K562 (cell line): ENCODE data around the gene SEC16A. TPM values are rescaled to one million over a fixed set of nuclear protein-coding genes. Genes with fewer than 3 reads are reported as not detected.
A peak's percentile ranks its signal among the peaks of the same experiment; 100 is the strongest.

Source experiments
- ATAC-seq: fragments of 200-7000 bp; cut with Tn5 transposase; 3 replicates; pipeline ENCODE4 v1.9.1; 2020; ENCODE audit warnings: moderate library complexity
- BruUV-seq: library from RNA; stranded (reverse); fragments of 400-500 nt; replicated peaks from 2 replicates; lab custom pipeline; 2021; lab: Mats Ljungman, UMichigan
- CTCF ChIA-PET: fragments of 300-600 bp; formaldehyde crosslinking; extraction: SDS; loops from one replicate; lab custom pipeline; 2021; ENCODE audit warnings: low intra/inter-chr PET ratio; lab: Yijun Ruan, JAX
- POLR2A ChIA-PET: fragments of 300-600, 350-650 bp; sonication (Branson Sonifier 250); formaldehyde crosslinking; extraction: SDS; loops from one replicate; lab custom pipeline; 2021; ENCODE audit warnings: antibody characterized with exemption, inconsistent platforms; lab: Yijun Ruan, JAX
- DNase-seq, 4 experiments: peaks; one replicate each; pipeline versions ENCODE4 v3.0.0 to v3.0.0-alpha.2; 2011 to 2018; ENCODE audit warnings: low spot score in 3 of 4, mixed read lengths in 3 of 4; ENCODE audit errors: extremely low read depth in 1 of 4
- FAIRE-seq: peaks from 2 replicates; lab custom pipeline; 2011; peaks lifted over from hg19 to GRCh38; lab: Jason Lieb, UNC
- H2AFZ ChIP-seq: 2 replicates; pipeline ENCODE4 v1.6.0; 2011; ENCODE audit warnings: low read depth, low read length, control low read depth, inconsistent platforms
- H3K27ac ChIP-seq: fragments of 200-600 bp; 3 replicates; pipeline ENCODE4 v1.8.0; 2011; ENCODE audit warnings: low read depth, mild to moderate bottlenecking, control low read depth, inconsistent platforms, low read length, moderate library complexity, mixed read lengths; ENCODE audit errors: extremely low read depth
- H3K27me3 ChIP-seq, 2 experiments: fragments of 300-600 bp in 1 of 2; 2 replicates in 1 of 2; 3 replicates in 1 of 2; pipeline versions ENCODE4 v1.6.0 to v1.8.0; 2011; ENCODE audit warnings: inconsistent platforms in 2 of 2, low read length in 2 of 2, mild to moderate bottlenecking in 1 of 2, mixed read lengths in 1 of 2, moderate library complexity in 1 of 2; ENCODE audit not compliant: control insufficient read depth in 2 of 2, insufficient read depth in 2 of 2
- H3K36me3 ChIP-seq: fragments of 300-600 bp; 3 replicates; pipeline ENCODE4 v1.8.0; 2011; ENCODE audit warnings: mild to moderate bottlenecking, low read length, inconsistent platforms; ENCODE audit not compliant: control insufficient read depth, insufficient read depth
- H3K4me1 ChIP-seq, 2 experiments: fragments of 200-600 bp in 1 of 2; replicated peaks in 1 of 2; 2 replicates in 1 of 2; 3 replicates in 1 of 2; pipeline versions ENCODE4 v1.5.1 to v1.8.0; 2011; ENCODE audit warnings: inconsistent platforms in 2 of 2, low read length in 2 of 2, mild to moderate bottlenecking in 1 of 2, mixed read lengths in 1 of 2, moderate library complexity in 1 of 2; ENCODE audit not compliant: control insufficient read depth in 2 of 2, insufficient read depth in 2 of 2
- H3K4me2 ChIP-seq: 2 replicates; pipeline ENCODE4 v1.6.1; 2011; ENCODE audit warnings: low read length, control low read depth, inconsistent platforms, mixed read lengths; ENCODE audit not compliant: insufficient read depth
- H3K4me3 ChIP-seq: fragments of 200-600 bp; sonication (generic), shearing (Covaris generic); 2 replicates; pipeline ENCODE4 v1.5.1; 2016; ENCODE audit warnings: control low read depth, inconsistent platforms
- H3K79me2 ChIP-seq: fragments of 200-600 bp; 3 replicates; pipeline ENCODE4 v1.8.0; 2011; ENCODE audit warnings: low read length, inconsistent platforms; ENCODE audit not compliant: control insufficient read depth, insufficient read depth
- H3K9ac ChIP-seq, 2 experiments: 2 replicates each; pipeline versions ENCODE4 v1.6.0 to v1.6.1; 2011; ENCODE audit warnings: low read depth in 2 of 2, low read length in 2 of 2, control low read depth in 1 of 2, inconsistent platforms in 1 of 2, mild to moderate bottlenecking in 1 of 2, mixed read lengths in 1 of 2; ENCODE audit not compliant: insufficient read depth in 1 of 2
- H3K9me1 ChIP-seq: one replicate; pipeline ENCODE4 v1.6.0; 2011; ENCODE audit warnings: inconsistent platforms, mild to moderate bottlenecking, low read length, moderate library complexity; ENCODE audit not compliant: control insufficient read depth, insufficient read depth
- H3K9me3 ChIP-seq: replicated peaks from 2 replicates; pipeline ENCODE4 v1.5.1; 2011; ENCODE audit warnings: low read depth, low read length, inconsistent platforms; ENCODE audit not compliant: control insufficient read depth, insufficient read depth
- H4K20me1 ChIP-seq: replicated peaks from 2 replicates; pipeline ENCODE4 v1.6.1; 2011; ENCODE audit warnings: low read length, inconsistent platforms, mixed read lengths; ENCODE audit not compliant: control insufficient read depth, insufficient read depth
- ATF3 ChIP-seq, 2 experiments: fragments of 450-650 bp in 1 of 2; sonication (generic) in 1 of 2; formaldehyde crosslinking in 1 of 2; IDR thresholded peaks in 1 of 2; conservative IDR thresholded peaks in 1 of 2; 2 replicates each; pipeline versions ENCODE4 v1.6.1 to v1.8.1; 2016 to 2023; ENCODE audit warnings: mild to moderate bottlenecking in 2 of 2, moderate library complexity in 2 of 2, inconsistent platforms in 1 of 2, missing genetic modification reagents in 1 of 2
- BRCA1 ChIP-seq, 2 experiments: fragments of 450-650 bp in 1 of 2; sonication (generic) in 1 of 2; formaldehyde crosslinking in 1 of 2; IDR thresholded peaks; 2 replicates each; pipeline versions ENCODE4 v1.5.0 to v1.6.1; 2017 to 2020; ENCODE audit warnings: mild to moderate bottlenecking in 1 of 2, missing genetic modification reagents in 1 of 2
- BRD9 ChIP-seq: fragments of 450-650 bp; IDR thresholded peaks from 2 replicates; pipeline ENCODE4 v1.6.1; 2018; ENCODE audit warnings: low read depth; ENCODE audit not compliant: partially characterized antibody
- CHD1 ChIP-seq: fragments of 200-600 bp; sonication (generic); IDR thresholded peaks from one replicate; pipeline ENCODE4 v1.6.1; 2012; ENCODE audit warnings: mild to moderate bottlenecking, moderate library complexity, low read length, inconsistent platforms
- FOXA1 ChIP-seq: fragments of 450-650 bp; IDR thresholded peaks from 2 replicates; pipeline ENCODE4 v1.6.1; 2016; ENCODE audit warnings: mild to moderate bottlenecking, borderline replicate concordance
- HNRNPLL ChIP-seq: fragments of 200-400 bp; formaldehyde crosslinking; IDR thresholded peaks from 2 replicates; pipeline ENCODE4 v1.6.1; 2017; ENCODE audit warnings: low read length, low read depth, mild to moderate bottlenecking; ENCODE audit not compliant: poor library complexity, severe bottlenecking
- IRF9 ChIP-seq: fragments of 450-650 bp; IDR thresholded peaks from 2 replicates; pipeline ENCODE4 v1.6.1; 2016; ENCODE audit warnings: missing biosample characterization, missing genetic modification characterization
- NCOA4 ChIP-seq: fragments of 450-650 bp; IDR thresholded peaks from 2 replicates; pipeline ENCODE4 v1.6.1; 2018; ENCODE audit warnings: mild to moderate bottlenecking; ENCODE audit not compliant: partially characterized antibody
- NFE2 ChIP-seq: IDR thresholded peaks from 2 replicates; pipeline ENCODE4 v1.6.1; 2014; ENCODE audit warnings: antibody characterized with exemption, low read depth
- NONO ChIP-seq, 2 experiments: fragments of 200-400 bp in 1 of 2; fragments of 450-650 bp in 1 of 2; formaldehyde crosslinking in 1 of 2; IDR thresholded peaks; 2 replicates each; pipeline ENCODE4 v1.6.1; 2017; ENCODE audit warnings: low read depth in 2 of 2, mild to moderate bottlenecking in 2 of 2, moderate library complexity in 2 of 2, low read length in 1 of 2
- SMC3 ChIP-seq: conservative IDR thresholded peaks from 2 replicates; pipeline ENCODE4 v1.6.1; 2011; ENCODE audit warnings: low read depth, low read length, improper control_type of control experiment; ENCODE audit not compliant: insufficient read depth
- STAT5B ChIP-seq: fragments of 250-450 bp; sonication (Bioruptor Pico); IDR thresholded peaks from 2 replicates; pipeline ENCODE4 v1.8.0; 2021; ENCODE audit warnings: mild to moderate bottlenecking, inconsistent platforms
- TAF7 ChIP-seq: fragments of 450-650 bp; IDR thresholded peaks from 2 replicates; pipeline ENCODE4 v1.6.1; 2016; ENCODE audit warnings: missing genetic modification characterization, missing compliant biosample characterization
- ZNF124 ChIP-seq: sonication (generic); formaldehyde crosslinking; IDR thresholded peaks from 2 replicates; pipeline ENCODE4 v1.8.1; 2022; ENCODE audit warnings: missing genetic modification reagents
- WGBS: fragments of 100-300 bp; shearing (Covaris generic); methylation state at CpG from one replicate; pipeline ENCODE4 v1.1.6; 2016; ENCODE audit warnings: low coverage, mixed read lengths; ENCODE audit not compliant: insufficient coverage; ENCODE audit errors: missing lambda C conversion rate; 5-methylcytosine and 5-hydroxymethylcytosine counted together
- in situ Hi-C: fragments of 300-500 bp; cut with MboI; formaldehyde crosslinking; loops from 4 replicates; pipeline ENCODE4 v1.15.0; 2018; ENCODE audit warnings: inconsistent platforms, mixed read lengths
- intact Hi-C: fragments of 100-400 bp; cut with micrococcal nuclease; formaldehyde crosslinking; loops from 2 replicates; pipeline ENCODE4 v1.14.2; 2022
- polyA plus RNA-seq, 8 experiments: library from polyadenylated mRNA; depleted of rRNA in 4 of 8; stranded (reverse) in 5 of 8; unstranded in 3 of 8; fragments of >200 nt; fragmentation: Nextera tagmentation in 2 of 8; fragmentation: Illumina TruSeq in 1 of 8; extraction: Ambion mirVana in 2 of 8; extraction: Trizol in 1 of 8; gene quantifications; 2 replicates each; pipeline versions ENCODE4 v1.2.1 to v1.2.3, GENCODE V29; 2011 to 2014; ENCODE audit warnings: inconsistent platforms in 1 of 8, missing spikeins in 1 of 8
- total RNA-seq, 7 experiments: library from RNA; depleted of rRNA in 6 of 7; stranded (reverse); fragments of >200 nt in 6 of 7; fragmentation: Illumina TruSeq in 2 of 7; extraction: Trizol in 2 of 7; gene quantifications; 2 replicates each; pipeline versions ENCODE4 v1.2.1 to v1.2.3, GENCODE V29; 2011 to 2021; ENCODE audit warnings: low replicate concordance in 1 of 7

Gene SEC16A
- total and polyA plus RNA-seq, 9 of the 15 experiments (the other 6 are each of a cell fraction or from before 2014, with no cell fraction given), result 8.3 to 62.8 (median 14.0) TPM

- Histone ChIP-seq H3K4me3 (no peak overlapping the region), H2AFZ (no peak overlapping the region), H3K27me3 (no peaks in the 10 kb centered on the region), H3K36me3 (peaks cover 24% of the 10 kb centered on the region; the same call in 1 of the 3 replicates), H4K20me1 (no peaks in the 10 kb centered on the region), H3K27ac (no peak overlapping the region), H3K4me2 (no peak overlapping the region), H3K4me1 (peaks cover 0 to 66% of the 10 kb centered on the region in 2 experiments; a peak in 2 of 5 replicates), H3K9me1 (no peaks in the 10 kb centered on the region), H3K79me2 (no peaks in the 10 kb centered on the region), H3K9ac (peak overlapping the region in 1 of 2 experiments; percentile 68; a peak in 2 of 4 replicates), H3K9me3 (no peaks in the 10 kb centered on the region)
- intact Hi-C loops (no loop called here), in situ Hi-C loops (no loop called here)
- no TSS peak for BruUV-seq
- FAIRE-seq (no peak), ATAC-seq (peak; percentile 42), DNase-seq (no peak)
- POLR2A ChIA-PET, result interaction anchor here (0.6 kb wide), 1 partner anchor 30 kb away, joined by 5 read pairs; no protein-coding TSS in a partner anchor
- 69% methylated on average over 9 of the region's 10 CpGs for WGBS
- TF ChIP-seq NFE2 (peak; percentile 11; the same call in 1 of the 2 replicates), FOXA1 (no peak)
- CTCF ChIA-PET, result no interaction called here
Observed at GRCh38 chr9:136521537-136521936, 38.7 kb upstream of the SEC16A start.

GRCh38 chr9:136520053-136520540, 37.3 kb upstream of the SEC16A start:
- Histone ChIP-seq H3K27me3 (no peaks in the 10 kb centered on the region), H3K27ac (no peak overlapping the region), H3K4me3 (no peak overlapping the region), H3K4me2 (no peak overlapping the region), H2AFZ (no peak overlapping the region), H3K79me2 (no peaks in the 10 kb centered on the region), H3K9ac (peak overlapping the region in 1 of 2 experiments; percentile 35; a peak in 1 of 4 replicates), H3K9me1 (no peaks in the 10 kb centered on the region), H3K36me3 (peaks cover 28% of the 10 kb centered on the region; the same call in 1 of the 3 replicates), H4K20me1 (no peaks in the 10 kb centered on the region), H3K4me1 (peaks cover 0 to 66% of the 10 kb centered on the region in 2 experiments; a peak in 2 of 5 replicates), H3K9me3 (no peaks in the 10 kb centered on the region)
- FAIRE-seq, result no peak
- no TSS peak for BruUV-seq
- DNase-seq, result no peak
- ATAC-seq, result no peak
- intact Hi-C loops, result no loop called here
- ChIA-PET CTCF (no interaction called here), POLR2A (no interaction called here)
- in situ Hi-C loops, result no loop called here
- WGBS, result 90% methylated on average over 19 of the region's 20 CpGs
- no peak for TF ChIP-seq TAF7
- TF ChIP-seq CHD1, result no peak
- no peak for TF ChIP-seq HNRNPLL
- no peak for TF ChIP-seq STAT5B (CRISPR knock-in tag)
- TF ChIP-seq NCOA4, result no peak
- TF ChIP-seq NONO (IDR thresholded peaks at IDR 0.05; ENCODE audit: low read depth in 2 of 2, low read length in 1 of 2), result no peak
- TF ChIP-seq BRD9, result no peak
- TF ChIP-seq BRCA1 (IDR thresholded peaks at IDR 0.05), result no peak
- TF ChIP-seq BRCA1 (CRISPR knock-in tag; IDR thresholded peaks at IDR 0.05), result no peak
- no peak for TF ChIP-seq ATF3 (IDR thresholded peaks at IDR 0.05)
- no peak for TF ChIP-seq ATF3 (CRISPR knock-in tag; conservative IDR thresholded peaks at IDR 0.05)
- no peak for TF ChIP-seq SMC3
- TF ChIP-seq IRF9, result no peak
- TF ChIP-seq ZNF124 (CRISPR knock-in tag), result no peak
